ENCODE data around the gene MYCBP.

DNA sequence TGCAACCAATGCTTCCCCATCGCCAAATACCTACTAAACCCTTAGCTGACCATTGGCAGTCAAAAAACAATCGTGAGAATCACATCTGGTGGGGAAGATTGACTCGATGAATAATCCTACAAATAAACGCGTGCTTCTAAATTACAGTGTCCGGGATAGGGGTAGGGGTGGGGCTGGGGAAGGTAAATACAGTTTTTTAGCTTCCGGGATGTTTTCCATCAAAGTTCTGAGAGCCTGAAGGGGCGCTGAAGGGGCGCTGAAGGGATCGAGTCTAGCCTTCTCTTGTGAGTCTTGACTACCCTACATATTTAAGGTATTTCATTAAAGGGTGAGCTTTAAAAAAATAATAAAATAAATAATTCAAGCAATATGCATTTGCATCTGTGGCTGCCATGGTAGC, 54.1 kb downstream of the MYCBP start:
- TF ChIP-seq, protein P1, sequence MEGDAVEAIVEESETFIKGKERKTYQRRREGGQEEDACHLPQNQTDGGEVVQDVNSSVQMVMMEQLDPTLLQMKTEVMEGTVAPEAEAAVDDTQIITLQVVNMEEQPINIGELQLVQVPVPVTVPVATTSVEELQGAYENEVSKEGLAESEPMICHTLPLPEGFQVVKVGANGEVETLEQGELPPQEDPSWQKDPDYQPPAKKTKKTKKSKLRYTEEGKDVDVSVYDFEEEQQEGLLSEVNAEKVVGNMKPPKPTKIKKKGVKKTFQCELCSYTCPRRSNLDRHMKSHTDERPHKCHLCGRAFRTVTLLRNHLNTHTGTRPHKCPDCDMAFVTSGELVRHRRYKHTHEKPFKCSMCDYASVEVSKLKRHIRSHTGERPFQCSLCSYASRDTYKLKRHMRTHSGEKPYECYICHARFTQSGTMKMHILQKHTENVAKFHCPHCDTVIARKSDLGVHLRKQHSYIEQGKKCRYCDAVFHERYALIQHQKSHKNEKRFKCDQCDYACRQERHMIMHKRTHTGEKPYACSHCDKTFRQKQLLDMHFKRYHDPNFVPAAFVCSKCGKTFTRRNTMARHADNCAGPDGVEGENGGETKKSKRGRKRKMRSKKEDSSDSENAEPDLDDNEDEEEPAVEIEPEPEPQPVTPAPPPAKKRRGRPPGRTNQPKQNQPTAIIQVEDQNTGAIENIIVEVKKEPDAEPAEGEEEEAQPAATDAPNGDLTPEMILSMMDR (conservative IDR thresholded peaks at IDR 0.05; ENCODE audit: low read depth, low read length), result no peak
- TF ChIP-seq EZH2 (IDR thresholded peaks at IDR 0.05; ENCODE audit: low read length, unreplicated experiment), result no peak
- no peak for TF ChIP-seq EZH2phosphoT487 (IDR thresholded peaks at IDR 0.05; ENCODE audit: borderline replicate concordance, low read length)

Data from PC-3 (cell line).